Measurements from ENCODE around the gene RNPEPL1.

- TF ChIP-seq, protein P1, sequence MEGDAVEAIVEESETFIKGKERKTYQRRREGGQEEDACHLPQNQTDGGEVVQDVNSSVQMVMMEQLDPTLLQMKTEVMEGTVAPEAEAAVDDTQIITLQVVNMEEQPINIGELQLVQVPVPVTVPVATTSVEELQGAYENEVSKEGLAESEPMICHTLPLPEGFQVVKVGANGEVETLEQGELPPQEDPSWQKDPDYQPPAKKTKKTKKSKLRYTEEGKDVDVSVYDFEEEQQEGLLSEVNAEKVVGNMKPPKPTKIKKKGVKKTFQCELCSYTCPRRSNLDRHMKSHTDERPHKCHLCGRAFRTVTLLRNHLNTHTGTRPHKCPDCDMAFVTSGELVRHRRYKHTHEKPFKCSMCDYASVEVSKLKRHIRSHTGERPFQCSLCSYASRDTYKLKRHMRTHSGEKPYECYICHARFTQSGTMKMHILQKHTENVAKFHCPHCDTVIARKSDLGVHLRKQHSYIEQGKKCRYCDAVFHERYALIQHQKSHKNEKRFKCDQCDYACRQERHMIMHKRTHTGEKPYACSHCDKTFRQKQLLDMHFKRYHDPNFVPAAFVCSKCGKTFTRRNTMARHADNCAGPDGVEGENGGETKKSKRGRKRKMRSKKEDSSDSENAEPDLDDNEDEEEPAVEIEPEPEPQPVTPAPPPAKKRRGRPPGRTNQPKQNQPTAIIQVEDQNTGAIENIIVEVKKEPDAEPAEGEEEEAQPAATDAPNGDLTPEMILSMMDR (IDR thresholded peaks at IDR 0.05): no peak
- no peak for TF ChIP-seq POLR2A (IDR thresholded peaks at IDR 0.05)
- no peak for TF ChIP-seq POLR2AphosphoS5 (IDR thresholded peaks at IDR 0.05)
These were observed 21.7 kb downstream of the RNPEPL1 start for GRCh38 chr2:240589850-240590525.

All from breast epithelium (tissue), 3 donors.